Liver (tissue), 9 donors: Measurements from ENCODE around the gene PIK3CG. TPM values are rescaled to one million over a fixed set of nuclear protein-coding genes. Genes with fewer than 3 reads are reported as not detected.

ENCODE experiments used
- DNase-seq: peaks from one replicate; pipeline ENCODE4 v3.0.0-alpha.2; 2017; ENCODE audit warnings: low spot score
- H3K27ac ChIP-seq, 2 donors: one replicate each; pipeline ENCODE4 v1.7.0; 2013; ENCODE audit warnings: inconsistent platforms in 2 of 2, low read length in 2 of 2, control low read depth in 1 of 2, low read depth in 1 of 2, mild to moderate bottlenecking in 1 of 2
- H3K27me3 ChIP-seq, 4 donors: one replicate each; pipeline versions ENCODE4 v1.6.1 to v1.7.0; 2013; ENCODE audit warnings: low read length in 3 of 4, inconsistent platforms in 1 of 4, mild to moderate bottlenecking in 1 of 4, moderate library complexity in 1 of 4; ENCODE audit not compliant: control insufficient read depth in 4 of 4, insufficient read depth in 4 of 4
- H3K36me3 ChIP-seq, 4 donors: one replicate each; pipeline versions ENCODE4 v1.6.1 to v1.7.0; 2013; ENCODE audit warnings: low read length in 3 of 4, mild to moderate bottlenecking in 3 of 4, low read depth in 1 of 4, moderate library complexity in 1 of 4; ENCODE audit not compliant: control insufficient read depth in 4 of 4, insufficient read depth in 3 of 4
- H3K4me1 ChIP-seq, 4 donors: one replicate each; pipeline versions ENCODE4 v1.6.1 to v1.7.0; 2013; ENCODE audit warnings: low read length in 3 of 4, mild to moderate bottlenecking in 3 of 4, moderate library complexity in 1 of 4; ENCODE audit not compliant: control insufficient read depth in 4 of 4, insufficient read depth in 4 of 4
- H3K4me3 ChIP-seq, 3 donors: one replicate each; pipeline versions ENCODE4 v1.6.1 to v1.7.0; 2013; ENCODE audit warnings: low read length in 3 of 3, control low read depth in 1 of 3, low read depth in 1 of 3, mild to moderate bottlenecking in 1 of 3
- H3K9ac ChIP-seq, 2 donors: one replicate each; pipeline ENCODE4 v1.7.0; 2013; ENCODE audit warnings: low read length in 2 of 2, mild to moderate bottlenecking in 2 of 2, moderate library complexity in 2 of 2, control low read depth in 1 of 2, low read depth in 1 of 2
- H3K9me3 ChIP-seq, 4 donors: one replicate each; pipeline versions ENCODE4 v1.6.1 to v1.7.0; 2013; ENCODE audit warnings: low read length in 3 of 4; ENCODE audit not compliant: control insufficient read depth in 4 of 4
- ATF3 ChIP-seq: IDR thresholded peaks from 2 replicates; pipeline ENCODE4 v1.6.1; 2016; ENCODE audit warnings: antibody characterized with exemption
- CTCF ChIP-seq: fragments of 150-350 bp; IDR thresholded peaks from 2 replicates; pipeline ENCODE4 v1.5.1; 2017; ENCODE audit warnings: improper control_type of control experiment, low read depth, low read length; ENCODE audit not compliant: missing input control
- FOXA1 ChIP-seq: IDR thresholded peaks from 2 replicates; pipeline ENCODE4 v1.6.1; 2016; ENCODE audit warnings: antibody characterized with exemption
- FOXA2 ChIP-seq: IDR thresholded peaks from 2 replicates; pipeline ENCODE4 v1.6.1; 2016; ENCODE audit warnings: antibody characterized with exemption
- GABPA ChIP-seq, 2 donors: IDR thresholded peaks in 1 of 2; conservative IDR thresholded peaks in 1 of 2; 2 replicates each; pipeline ENCODE4 v1.6.1; 2016; ENCODE audit warnings: antibody characterized with exemption in 2 of 2, mild to moderate bottlenecking in 1 of 2, moderate library complexity in 1 of 2
- HNF4A ChIP-seq, 2 donors: conservative IDR thresholded peaks; 2 replicates each; pipeline ENCODE4 v1.6.1; 2016; ENCODE audit warnings: antibody characterized with exemption in 2 of 2, mild to moderate bottlenecking in 2 of 2
- JUND ChIP-seq, 2 donors: IDR thresholded peaks; 2 replicates each; pipeline ENCODE4 v1.6.1; 2016; ENCODE audit warnings: antibody characterized with exemption in 2 of 2
- MAX ChIP-seq: IDR thresholded peaks from 2 replicates; pipeline ENCODE4 v1.6.1; 2016; ENCODE audit warnings: antibody characterized with exemption
- NR2F2 ChIP-seq: IDR thresholded peaks from 2 replicates; pipeline ENCODE4 v1.6.1; 2016; ENCODE audit warnings: antibody characterized with exemption
- RAD21 ChIP-seq, 2 donors: IDR thresholded peaks; 2 replicates each; pipeline ENCODE4 v1.6.1; 2016; ENCODE audit warnings: antibody characterized with exemption in 2 of 2, mild to moderate bottlenecking in 2 of 2
- REST ChIP-seq: IDR thresholded peaks from 2 replicates; pipeline ENCODE4 v1.6.1; 2016; ENCODE audit warnings: antibody characterized with exemption, mild to moderate bottlenecking
- SP1 ChIP-seq: IDR thresholded peaks from 2 replicates; pipeline ENCODE4 v1.6.1; 2018; ENCODE audit warnings: antibody characterized with exemption, mild to moderate bottlenecking
- TAF1 ChIP-seq: conservative IDR thresholded peaks from 2 replicates; pipeline ENCODE4 v1.6.1; 2016; ENCODE audit warnings: antibody characterized with exemption, mild to moderate bottlenecking
- YY1 ChIP-seq: IDR thresholded peaks from 2 replicates; pipeline ENCODE4 v1.6.1; 2016; ENCODE audit warnings: antibody characterized with exemption, mild to moderate bottlenecking
- ZBTB33 ChIP-seq: IDR thresholded peaks from 2 replicates; pipeline ENCODE4 v1.6.1; 2016; ENCODE audit warnings: antibody characterized with exemption
- WGBS: extraction: QIAGEN DNeasy Blood & Tissue Kit; methylation state at CpG from one replicate; pipeline ENCODE4 v1.1.7; 2013; 5-methylcytosine and 5-hydroxymethylcytosine counted together
- polyA plus RNA-seq, 2 donors: library from polyadenylated mRNA; stranded (reverse) in 1 of 2; unstranded in 1 of 2; fragments of 200-250 nt in 1 of 2; fragments of >200 nt in 1 of 2; fragmentation: Nextera tagmentation in 1 of 2; extraction: Ambion mirVana in 1 of 2; gene quantifications; one replicate each; pipeline versions ENCODE4 v1.2.1 to v1.2.3, GENCODE V29; 2013 to 2015
- total RNA-seq, 2 donors: library from RNA; depleted of rRNA; stranded (reverse); fragments of >200 nt; gene quantifications; one replicate each; pipeline ENCODE4 v1.2.3, GENCODE V29; 2014
- donor health status: healthy.
- donor health status: healthy.
- donor health status: healthy.
- donor health status: healthy.
- donor health status: healthy.

Gene PIK3CG
- total and polyA plus RNA-seq, 4 donors, result 0.36 to 4.1 (median 1.3) TPM

GRCh38 chr7:106858618-106859532 is 6.2 kb upstream of the PIK3CG start:
- Histone ChIP-seq H3K27ac (no peak overlapping the region), H3K4me3 (no peak overlapping the region), H3K36me3 (no peaks in the 10 kb centered on the region), H3K9ac (no peak overlapping the region), H3K4me1 (no peaks in the 10 kb centered on the region), H3K9me3 (no peaks in the 10 kb centered on the region), H3K27me3 (no peaks in the 10 kb centered on the region)
- TF ChIP-seq FOXA2 (no peak), ZBTB33 (no peak), REST (no peak), CTCF (no peak), GABPA (IDR thresholded peaks at IDR 0.05 in 1 of 2, conservative IDR thresholded peaks at IDR 0.05 in 1 of 2) (no peak), RAD21 (IDR thresholded peaks at IDR 0.05) (no peak), FOXA1 (no peak), ATF3 (no peak), TAF1 (no peak), HNF4A (conservative IDR thresholded peaks at IDR 0.05) (no peak), NR2F2 (no peak), JUND (IDR thresholded peaks at IDR 0.05) (no peak), SP1 (no peak), YY1 (no peak), MAX (no peak)
- no peak for DNase-seq
- 79% methylated on average over 10 of the region's 10 CpGs for WGBS
